ENCODE data around the gene DENND4A. TPM values are rescaled to one million over a fixed set of nuclear protein-coding genes. Genes with fewer than 3 reads are reported as not detected.
A peak's percentile ranks its signal among the peaks of the same experiment; 100 is the strongest.

Gene DENND4A
- total and polyA plus RNA-seq, 11 donors = 2.7 to 26.6 (median 15.1) TPM

GRCh38 chr15:65834603-65835282, 42.6 kb upstream of the DENND4A start:
- no peaks in the 10 kb centered on the region for H3K36me3 ChIP-seq
- H3K27ac ChIP-seq = peak overlapping the region in 2 of 12 donors; percentile 84 to 92
- no peak overlapping the region for H3K4me3 ChIP-seq
- DNase-seq (no peak), ATAC-seq (no peak)
- peaks cover 12 to 73% (median 27%) of the 10 kb centered on the region in 12 donors for H3K4me1 ChIP-seq
- 93 to 98% (median 94%) methylated on average over 8 of the region's 8 CpGs for WGBS, 4 donors
- TF ChIP-seq CTCF (IDR thresholded peaks at IDR 0.05) (no peak), POLR2A (IDR thresholded peaks at IDR 0.05) (no peak)
- no peaks in the 10 kb centered on the region for H3K27me3 ChIP-seq
- intact Hi-C loops (cut with DNase I) = loop anchor here in 4 of 10 donors (5.0 kb wide), 3 partner anchors 33 to 42 kb away; partner anchors contain the start of genes DENND4A (in 2 of the 4) and RAB11A (in 1 of the 4)
- no peaks in the 10 kb centered on the region for H3K9me3 ChIP-seq

GRCh38 chr15:65833501-65834205, 41.6 kb upstream of the DENND4A start:
- no peaks in the 10 kb centered on the region for H3K9me3 ChIP-seq
- ATAC-seq = peak in 1 of 4 donors; percentile 11
- no peak for TF ChIP-seq POLR2A (IDR thresholded peaks at IDR 0.05)
- TF ChIP-seq CTCF (IDR thresholded peaks at IDR 0.05) = no peak
- DNase-seq = peak in 3 of 5 donors; percentile 19 to 53 (median 42)
- H3K4me3 ChIP-seq = peak overlapping the region in 3 of 12 donors; percentile 9 to 50 (median 47)
- H3K27me3 ChIP-seq = no peaks in the 10 kb centered on the region
- H3K27ac ChIP-seq = peak overlapping the region; percentile 72 to 92 (median 85)
- H3K4me1 ChIP-seq = peaks cover 12 to 76% (median 27%) of the 10 kb centered on the region in 12 donors
- WGBS, 4 donors = 50 to 56% (median 52%) methylated on average over 4 of the region's 4 CpGs
- intact Hi-C loops (cut with DNase I) = loop anchor here in 7 of 10 donors (1.0 to 5.0 kb wide), 5 partner anchors 34 to 41 kb away; partner anchors contain the start of genes RAB11A (in 4 of the 7) and DENND4A (in 3 of the 7)
- no peaks in the 10 kb centered on the region for H3K36me3 ChIP-seq

GRCh38 chr15:65832549-65833364, 40.7 kb upstream of the DENND4A start:
- Histone ChIP-seq H3K27ac (peak overlapping the region; percentile 72 to 92 (median 85)), H3K4me1 (peaks cover 12 to 70% (median 27%) of the 10 kb centered on the region in 12 donors), H3K36me3 (no peaks in the 10 kb centered on the region), H3K9me3 (no peaks in the 10 kb centered on the region), H3K27me3 (no peaks in the 10 kb centered on the region), H3K4me3 (peak overlapping the region in 9 of 12 donors; percentile 9 to 50 (median 33))
- intact Hi-C loops (cut with DNase I) = loop anchor here in 7 of 10 donors (1.0 to 5.0 kb wide), 6 partner anchors 35 to 40 kb away; partner anchors contain the start of genes RAB11A (in 5 of the 7) and DENND4A (in 4 of the 7)
- DNase-seq (peak; percentile 81 to 92 (median 89)), ATAC-seq (peak; percentile 90 to 97 (median 95))
- WGBS, 4 donors = 7 to 13% (median 11%) methylated on average over 8 of the region's 8 CpGs
- TF ChIP-seq CTCF (IDR thresholded peaks at IDR 0.05) (peak in 2 of 12 donors; percentile 27 to 28), POLR2A (IDR thresholded peaks at IDR 0.05) (no peak)
